NOMO-1 (cell line): Measurements from ENCODE around the gene ST6GALNAC6.
A peak's percentile ranks its signal among the peaks of the same experiment; 100 is the strongest.
"Not testable (repeated sequence)": the region's sequence is repeated elsewhere in the genome, so short reads cannot be mapped to it uniquely, and the experiment has no call there.

Source experiments
- DNase-seq, 2 experiments: peaks; one replicate each; lab custom pipeline; 2025; ENCODE audit not compliant: unreplicated experiment in 2 of 2; lab: John Stamatoyannopoulos, UW

ST6GALNAC6 gene

GRCh38 chr9:127841087-127841835 lies 58.1 kb downstream of the ST6GALNAC6 start:
- DNase-seq = no peak

DNA sequence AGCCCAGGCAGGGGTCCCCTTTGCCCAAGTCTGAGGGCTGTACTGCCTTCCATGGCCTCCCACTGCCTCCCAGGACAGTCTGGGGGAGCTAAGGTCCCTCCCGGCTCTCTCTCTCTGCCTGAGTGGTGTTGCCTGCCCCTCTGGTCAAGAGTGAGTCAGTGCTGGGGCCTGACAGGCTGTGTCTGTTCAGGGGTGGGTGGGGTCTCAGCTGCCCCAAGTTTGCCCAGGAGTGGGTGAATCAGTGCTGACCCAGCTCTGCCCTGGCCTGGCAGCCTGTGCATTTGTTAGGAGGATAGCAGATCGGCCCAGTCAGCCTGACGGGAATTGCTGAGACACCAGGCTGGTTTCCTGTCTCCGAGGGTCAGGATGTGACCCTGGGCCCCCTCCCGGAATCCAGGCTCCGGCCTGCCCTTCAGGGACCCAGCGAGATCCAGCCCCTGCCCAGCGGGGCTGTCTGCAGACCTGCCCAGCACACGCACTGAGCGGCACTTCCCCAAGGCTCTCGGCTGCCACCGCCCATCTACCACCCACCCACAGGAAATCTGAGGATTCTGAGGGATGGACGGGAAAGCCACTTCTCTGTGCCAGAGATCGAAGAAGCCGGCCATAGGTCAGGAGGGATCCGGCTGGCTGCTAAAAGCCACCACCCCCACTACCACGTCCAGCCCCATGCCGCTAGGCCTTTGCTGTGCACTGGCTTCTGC lies 60.9 kb downstream of the ST6GALNAC6 start:
- no peak for DNase-seq

GRCh38 chr9:127837346-127837745 lies 62.1 kb downstream of the ST6GALNAC6 start:
- DNase-seq = no peak

- not testable (repeated sequence) for DNase-seq
Measured at GRCh38 chr9:127836561-127836960, 62.8 kb downstream of the ST6GALNAC6 start.

- peak; percentile 69 to 77 for DNase-seq
Measured at GRCh38 chr9:127835991-127836516, 63.3 kb downstream of the ST6GALNAC6 start.
